ENCODE measurements around the gene MRPL42. TPM values are rescaled to one million over a fixed set of nuclear protein-coding genes. Genes with fewer than 3 reads are reported as not detected.
A peak's percentile ranks its signal among the peaks of the same experiment; 100 is the strongest.
"Not testable (repeated sequence)": the region's sequence is repeated elsewhere in the genome, so short reads cannot be mapped to it uniquely, and the experiment has no call there.

The MRPL42 gene
- polyA plus RNA-seq (2013, experiment 1 of 2; ENCODE audit: insufficient read length), result 52.5 TPM
- 41.9 TPM for polyA plus RNA-seq (2013, experiment 2 of 2; ENCODE audit: insufficient read length)

DNA sequence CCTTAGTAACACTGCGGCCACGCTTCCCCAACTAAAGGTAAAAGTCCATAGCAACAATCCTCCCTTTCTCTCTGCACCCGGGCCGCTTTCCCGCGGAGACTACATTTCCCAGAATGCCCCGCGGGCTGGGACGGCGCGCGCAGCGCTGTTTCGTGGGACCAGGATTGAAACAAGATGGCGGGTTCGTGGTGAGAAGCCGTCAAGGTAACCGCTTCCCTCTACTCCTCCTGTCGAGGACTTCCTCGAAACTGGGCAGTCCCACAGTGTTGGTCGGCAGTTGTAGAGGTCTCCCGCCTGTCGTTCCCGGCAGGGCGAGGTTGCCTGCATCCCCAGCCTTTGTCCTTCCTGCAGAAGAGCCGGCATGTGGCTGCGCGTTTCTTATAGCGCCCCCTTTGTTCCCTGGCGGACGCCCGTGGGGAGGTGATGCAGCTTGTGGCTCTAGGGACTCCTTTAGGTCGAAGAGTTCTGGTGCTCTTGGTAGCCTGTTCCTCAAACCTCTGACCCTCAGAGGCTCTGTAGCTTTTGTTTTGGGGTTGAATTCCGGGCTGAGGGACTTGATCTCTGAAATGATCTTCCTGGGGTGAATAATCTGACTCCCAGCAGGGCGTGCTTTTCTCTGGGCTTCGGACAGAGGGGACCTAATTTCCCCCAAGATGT, at the start of gene MRPL42:
TSS of gene MRPL42 (plus strand) at position 164 of the 657 bp plus-strand sequence. CDS start 1,772 bp downstream, outside the sequence.
- peak; percentile 88 for DNase-seq

DNA sequence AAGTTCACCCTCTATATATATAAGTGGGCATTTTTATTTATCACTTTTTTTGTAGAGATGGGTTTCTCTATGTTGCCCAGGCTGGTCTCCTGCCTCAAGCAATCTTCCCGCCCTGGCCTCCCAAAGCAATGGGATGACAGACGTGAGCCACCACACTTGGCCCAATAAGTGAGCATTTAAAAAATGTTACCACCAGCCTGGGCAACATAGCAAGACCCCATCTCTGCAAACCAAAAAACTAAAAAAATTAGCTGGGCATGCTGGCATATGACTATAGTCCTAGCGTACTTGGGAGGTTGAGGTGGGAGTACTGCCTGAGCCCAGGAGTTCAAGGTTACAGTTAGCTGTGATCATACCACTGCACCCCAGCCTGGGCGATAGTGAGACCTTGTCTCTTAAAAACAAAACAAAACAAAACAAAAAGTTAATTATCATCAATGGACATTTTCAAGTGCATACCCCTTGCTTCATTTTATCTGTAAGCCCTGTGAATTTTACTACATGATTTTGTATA, 49.3 kb upstream of the MRPL42 start:
- DNase-seq, result no peak

DNA sequence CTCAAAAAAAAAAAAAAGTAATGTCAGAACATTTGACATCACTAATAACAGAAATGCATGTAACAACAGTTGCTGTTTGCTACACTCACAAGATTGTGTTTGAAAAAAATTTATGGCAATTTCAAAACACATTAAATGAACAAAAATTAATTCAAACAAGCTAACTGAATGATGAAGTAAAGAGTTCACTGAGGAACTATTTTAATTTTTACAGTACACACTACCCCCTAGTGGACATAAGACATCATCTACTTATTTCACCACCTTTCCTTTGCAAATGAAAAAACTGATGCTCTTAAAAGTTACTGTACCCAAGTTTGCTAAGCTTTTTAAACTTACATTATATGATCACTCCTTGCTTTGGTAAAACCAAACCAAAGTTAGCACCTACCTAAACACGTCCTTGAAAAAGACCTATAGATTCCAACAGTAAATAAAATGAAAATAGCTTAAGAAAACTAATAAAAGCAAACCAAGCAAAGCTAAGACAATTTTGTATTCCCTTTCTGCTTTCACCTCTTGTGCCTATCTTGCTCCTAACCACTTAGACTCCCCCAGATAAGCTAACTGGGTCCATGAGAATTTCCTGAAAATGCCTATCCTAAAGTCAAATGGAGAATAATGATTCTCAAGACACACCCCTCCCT, 47.8 kb upstream of the MRPL42 start:
- DNase-seq, result peak; percentile 61

DNA sequence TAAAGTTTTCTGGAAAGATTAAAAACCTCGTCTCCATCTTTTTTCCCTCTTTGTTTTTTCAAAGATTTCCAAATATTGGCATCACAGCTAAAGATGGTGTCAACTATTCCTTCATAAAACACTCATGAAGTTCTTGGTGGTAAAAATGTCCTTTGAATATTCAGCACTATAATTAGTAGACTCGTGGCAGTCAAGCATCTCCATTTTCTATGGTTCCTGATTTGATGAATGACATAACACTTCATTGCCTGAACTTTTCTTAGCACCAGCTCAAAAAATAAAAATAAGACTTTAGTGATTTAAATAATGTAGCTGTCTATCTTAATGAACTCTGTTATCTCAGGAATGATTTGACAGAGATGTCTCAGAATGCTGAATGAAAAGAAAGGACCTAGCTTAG, 45.3 kb upstream of the MRPL42 start:
- DNase-seq, result no peak

DNA sequence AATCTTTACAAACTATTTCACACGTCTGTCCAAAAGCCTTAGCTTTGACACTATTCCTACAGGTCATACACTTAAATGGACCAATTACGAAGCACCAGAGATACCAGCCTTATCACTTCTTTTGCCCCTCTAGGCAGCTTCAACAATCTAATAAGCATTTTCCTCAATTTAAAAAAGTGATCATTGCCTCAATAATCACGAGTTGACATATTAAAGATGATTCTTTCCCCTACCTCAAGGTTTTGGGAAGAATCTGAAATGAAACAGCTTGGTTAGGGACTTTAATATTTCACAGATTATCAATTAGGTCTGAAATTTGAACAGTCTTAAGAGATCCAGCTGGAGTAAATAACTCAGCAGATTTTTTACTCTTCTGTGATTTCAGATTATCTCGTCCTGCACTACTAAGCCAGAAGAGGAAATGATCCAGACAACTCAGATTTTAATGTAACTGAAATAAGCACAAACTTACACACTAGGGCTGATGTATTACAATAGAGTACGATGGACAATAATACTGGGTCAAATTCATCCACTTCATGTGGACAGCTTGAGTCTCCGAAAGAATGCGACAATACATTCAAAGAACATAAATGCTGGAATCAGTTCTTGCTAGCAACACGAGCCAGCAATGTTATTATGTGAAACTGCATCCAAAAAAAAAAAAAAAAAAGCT, 41.4 kb upstream of the MRPL42 start:
- DNase-seq, result no peak

DNA sequence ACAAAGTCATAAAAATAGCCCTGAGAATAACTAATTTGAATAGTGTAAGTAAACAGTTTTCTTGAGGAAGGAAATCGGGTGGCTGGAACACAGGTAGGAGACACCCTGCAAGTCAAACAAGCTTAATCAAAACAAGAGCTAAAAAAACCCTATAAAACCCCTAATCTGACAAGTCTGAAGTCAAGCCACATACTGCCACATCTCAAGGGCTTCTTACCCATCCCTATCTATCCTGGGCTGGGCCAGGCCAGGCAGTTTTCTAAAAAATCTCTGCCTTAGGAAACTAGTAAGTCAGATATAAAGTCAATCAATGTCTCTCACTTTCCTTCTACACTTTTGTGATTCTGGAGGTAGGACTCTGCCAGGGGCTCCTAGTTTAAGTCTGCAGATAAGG, 40.9 kb upstream of the MRPL42 start:
- no peak for DNase-seq

DNA sequence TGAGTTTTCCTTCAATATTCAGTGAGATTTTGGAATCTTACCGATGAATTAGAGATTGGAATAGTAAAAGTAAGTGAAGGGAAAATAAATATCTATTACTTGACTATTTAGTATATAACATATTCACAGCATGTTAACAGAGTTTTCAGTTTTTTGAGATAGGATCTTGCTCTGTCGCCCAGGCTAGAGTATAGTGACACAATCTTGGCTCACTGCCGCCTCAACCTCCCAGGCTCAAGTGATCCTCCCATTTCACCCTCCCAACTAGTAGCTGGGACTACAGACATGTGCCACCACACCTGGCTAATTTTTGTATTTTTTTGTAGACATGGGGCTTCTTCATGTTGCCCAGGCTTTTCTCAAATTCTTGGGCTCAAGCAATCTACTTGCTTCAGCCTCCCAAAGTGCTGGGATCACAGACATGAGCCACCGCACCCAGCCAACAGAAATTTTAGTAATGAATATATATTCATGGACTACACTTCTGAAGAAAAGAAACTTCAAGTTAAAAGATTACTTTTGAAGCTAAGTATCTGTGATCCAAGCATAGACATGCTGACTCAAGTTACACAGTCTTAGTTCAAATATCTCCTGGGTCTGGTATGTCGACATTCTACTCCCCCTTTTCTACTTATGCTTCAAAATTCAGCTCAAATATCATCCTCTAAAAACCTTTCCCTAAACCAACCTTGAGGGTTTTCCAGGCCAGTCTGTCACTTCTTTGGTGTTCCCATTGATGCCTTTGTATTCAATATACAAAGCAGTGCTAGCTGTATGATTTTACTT, 39.3 kb upstream of the MRPL42 start:
- peak; percentile 30 for DNase-seq

DNA sequence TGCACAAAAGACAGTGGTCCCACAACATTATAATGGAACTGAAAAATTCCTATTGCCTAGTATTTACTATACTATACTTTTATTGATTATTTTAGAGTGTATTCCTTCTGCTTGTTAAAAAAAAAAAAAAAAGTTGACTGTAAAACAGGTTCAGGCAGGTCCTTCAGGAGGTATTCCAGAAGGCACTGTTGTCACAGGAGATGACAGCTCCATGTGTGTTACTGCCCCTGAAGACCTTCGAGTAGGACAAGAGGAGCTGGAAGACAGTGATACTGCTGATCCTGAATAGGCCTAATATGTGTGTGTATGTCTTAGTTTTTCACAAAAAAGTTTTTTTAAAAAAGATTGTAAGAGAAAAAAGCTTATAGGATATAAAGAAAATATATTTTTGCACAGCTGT, 37.9 kb upstream of the MRPL42 start:
- no peak for DNase-seq

DNA sequence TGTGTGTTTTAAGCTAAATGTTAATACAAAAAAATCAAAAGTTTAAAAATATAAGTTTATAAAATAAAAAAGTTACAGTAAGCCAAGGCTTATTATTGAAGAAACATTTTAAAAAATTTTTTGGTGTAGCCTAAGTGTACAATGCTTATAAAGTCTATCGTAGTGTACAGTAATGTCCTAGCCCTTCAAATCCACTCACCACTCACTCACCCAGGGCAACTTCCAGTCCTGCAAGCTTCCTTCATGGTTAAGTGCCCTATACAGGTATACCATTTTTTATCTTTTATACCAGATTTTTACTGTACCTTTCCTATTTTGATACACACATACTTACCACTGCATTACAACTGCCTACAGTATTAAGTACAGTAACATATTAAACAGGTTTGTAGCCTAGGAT, 37.5 kb upstream of the MRPL42 start:
- no peak for DNase-seq

DNA sequence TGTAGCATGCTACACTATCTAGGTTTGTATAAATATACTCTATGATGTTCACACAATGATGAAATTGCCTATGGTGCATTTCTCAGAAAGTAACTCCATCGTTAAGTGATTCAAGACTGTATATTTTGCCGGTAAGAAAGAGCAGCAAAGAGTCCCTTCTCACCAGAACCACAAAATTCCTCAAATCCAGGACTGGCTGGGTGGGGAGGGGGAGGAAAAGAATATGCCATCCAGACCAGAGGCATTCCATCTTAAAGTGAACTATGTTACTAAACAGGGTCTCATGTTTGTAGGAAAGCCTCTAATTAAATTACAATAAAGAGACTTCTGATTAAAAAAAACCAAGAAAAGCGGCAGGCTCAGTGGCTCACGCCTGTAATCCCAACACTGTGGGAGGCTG, 37.0 kb upstream of the MRPL42 start:
- peak; percentile 29 for DNase-seq

DNA sequence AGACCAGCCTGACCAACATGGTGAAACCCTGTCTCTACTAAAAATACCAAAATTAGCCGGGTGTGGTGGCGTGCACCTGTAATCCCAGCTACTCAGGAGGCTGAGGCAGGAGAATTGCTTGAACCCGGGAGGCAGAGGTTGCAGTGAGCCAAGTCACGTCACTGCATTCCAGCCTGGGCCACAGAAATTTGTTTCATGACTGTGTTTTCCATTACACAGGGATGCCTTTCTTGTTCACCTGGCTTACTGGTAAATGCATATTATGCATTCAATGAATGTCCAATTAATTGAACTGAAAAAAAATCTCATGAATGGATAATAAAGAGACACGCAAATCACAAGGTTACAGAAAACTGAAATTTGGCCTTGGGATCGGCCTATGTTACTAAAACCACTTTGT, 35.3 kb upstream of the MRPL42 start:
- not testable (repeated sequence) for DNase-seq

DNA sequence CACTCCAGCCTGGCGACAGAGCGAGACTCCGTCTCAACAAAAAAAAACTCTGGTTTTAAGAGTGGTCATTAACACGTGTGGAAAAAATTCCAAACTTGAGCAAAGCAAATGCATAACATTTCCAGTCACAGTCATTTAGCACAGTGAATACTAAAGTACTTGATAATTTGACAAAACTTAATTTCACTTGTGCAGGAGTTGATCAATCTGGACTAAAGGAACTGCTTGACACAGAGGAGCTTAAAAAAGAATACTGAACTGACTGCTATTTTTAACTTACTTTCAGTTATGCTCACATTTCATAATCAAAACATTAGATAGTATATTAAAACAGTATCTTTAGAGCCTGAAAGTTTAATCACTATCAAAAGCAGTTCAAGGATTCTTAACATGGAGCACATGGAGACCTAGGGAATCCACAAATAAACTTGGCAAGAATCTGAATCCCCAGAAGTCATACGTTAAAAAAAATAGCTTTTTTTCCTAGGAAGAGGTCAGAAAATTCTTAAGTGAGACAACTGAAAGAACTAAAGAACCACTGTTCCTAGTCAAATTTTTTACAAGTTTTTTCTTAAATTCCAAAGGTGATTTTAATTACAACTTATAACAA, 33.0 kb upstream of the MRPL42 start:
- DNase-seq, result peak; percentile 58

DNA sequence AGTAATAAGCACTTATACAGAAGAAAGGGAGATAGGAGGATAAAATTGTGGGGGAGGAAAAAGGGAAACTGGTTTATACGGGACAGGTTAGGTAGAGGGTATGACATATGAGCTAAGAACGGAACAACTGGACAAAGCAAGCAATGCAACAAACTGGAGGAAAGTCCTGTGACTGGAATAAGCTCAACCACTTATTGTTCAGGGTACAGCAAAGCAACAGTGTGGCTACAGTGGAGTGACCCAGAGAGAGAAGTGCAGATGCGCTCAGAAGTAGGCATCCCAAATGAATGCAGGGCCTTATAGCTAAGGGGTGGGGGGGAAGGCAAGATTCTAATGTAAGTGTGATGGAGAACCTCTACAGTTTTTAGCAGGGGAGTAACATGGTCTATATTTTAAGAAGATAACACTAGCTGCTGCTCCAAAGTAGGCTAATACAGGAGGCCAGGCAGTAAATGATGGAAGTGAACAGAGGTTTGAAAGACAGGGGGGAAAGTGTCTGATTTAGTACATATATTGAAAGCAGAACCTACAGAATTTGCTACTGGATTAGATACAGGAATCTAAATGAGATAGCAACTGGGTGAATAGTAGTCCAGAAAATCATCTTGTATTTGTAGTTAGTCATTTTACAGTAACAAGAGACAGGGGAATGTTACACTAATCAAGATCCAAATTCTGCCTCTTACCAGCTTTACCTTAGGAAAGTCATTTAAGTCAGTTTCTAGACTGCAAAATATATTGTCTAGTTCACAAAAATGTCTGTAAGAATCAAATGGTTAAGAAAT, 28.9 kb upstream of the MRPL42 start:
- no peak for DNase-seq

DNA sequence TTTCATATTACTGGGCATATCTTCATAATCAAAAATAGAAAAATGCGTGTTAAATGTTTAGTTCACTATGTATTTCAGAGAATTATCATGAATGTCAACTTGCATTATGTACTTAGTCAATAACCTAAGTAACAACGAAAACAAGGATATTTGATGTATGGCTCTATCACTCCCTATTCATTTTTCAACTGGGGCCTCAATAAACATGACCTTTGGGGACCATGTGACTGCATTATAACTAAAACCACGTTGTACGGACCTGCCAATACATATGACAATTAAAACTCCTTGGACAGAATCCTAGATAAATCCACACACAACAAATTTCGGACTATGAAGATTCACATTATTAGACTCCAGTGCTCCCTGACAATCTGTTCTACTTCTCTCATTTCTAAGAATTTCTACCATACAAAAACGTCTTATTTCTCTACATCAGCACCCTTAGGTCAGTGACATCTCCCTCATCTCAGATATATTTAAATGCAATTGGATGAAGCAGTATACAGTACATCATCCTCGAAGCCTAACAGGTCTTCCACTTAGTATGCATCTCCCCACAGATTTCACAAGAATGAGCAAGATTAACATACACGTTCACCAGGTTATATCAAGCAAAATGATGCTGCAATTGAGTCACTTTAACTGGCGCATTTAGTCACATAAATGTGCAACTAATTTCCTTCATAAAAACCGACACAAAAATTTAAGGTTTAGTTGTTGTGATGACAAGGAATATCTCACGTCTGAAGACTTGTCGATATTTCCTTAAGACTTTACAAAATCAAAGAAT, 27.1 kb upstream of the MRPL42 start:
- DNase-seq, result no peak

DNA sequence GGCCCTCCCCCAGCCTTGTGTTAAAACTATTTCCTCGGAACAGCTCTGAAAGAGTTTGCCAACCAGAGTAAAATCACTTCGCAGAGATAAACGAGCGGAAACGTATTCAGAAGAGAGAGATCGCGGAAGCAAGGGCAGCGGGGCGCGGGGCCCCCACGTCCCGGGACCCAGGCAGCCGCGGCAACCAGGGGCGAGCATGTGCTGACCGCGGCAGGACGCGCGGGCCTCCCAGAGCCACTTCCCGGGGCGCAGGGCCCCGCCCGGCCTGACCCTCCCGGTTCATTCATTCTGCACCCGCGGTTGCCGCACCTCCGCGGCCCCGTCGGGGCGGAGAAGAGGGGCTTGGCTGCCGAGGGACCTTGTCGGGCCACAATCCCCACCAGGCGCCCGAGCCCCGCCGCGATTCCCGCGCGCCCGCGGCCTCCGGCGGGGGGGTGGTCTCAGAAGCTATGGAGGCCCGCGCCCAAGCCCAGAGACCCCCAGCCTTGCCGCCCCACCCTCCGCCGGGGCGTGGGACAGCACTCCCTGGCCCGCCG, 26.2 kb upstream of the MRPL42 start:
- DNase-seq, result no peak

DNA sequence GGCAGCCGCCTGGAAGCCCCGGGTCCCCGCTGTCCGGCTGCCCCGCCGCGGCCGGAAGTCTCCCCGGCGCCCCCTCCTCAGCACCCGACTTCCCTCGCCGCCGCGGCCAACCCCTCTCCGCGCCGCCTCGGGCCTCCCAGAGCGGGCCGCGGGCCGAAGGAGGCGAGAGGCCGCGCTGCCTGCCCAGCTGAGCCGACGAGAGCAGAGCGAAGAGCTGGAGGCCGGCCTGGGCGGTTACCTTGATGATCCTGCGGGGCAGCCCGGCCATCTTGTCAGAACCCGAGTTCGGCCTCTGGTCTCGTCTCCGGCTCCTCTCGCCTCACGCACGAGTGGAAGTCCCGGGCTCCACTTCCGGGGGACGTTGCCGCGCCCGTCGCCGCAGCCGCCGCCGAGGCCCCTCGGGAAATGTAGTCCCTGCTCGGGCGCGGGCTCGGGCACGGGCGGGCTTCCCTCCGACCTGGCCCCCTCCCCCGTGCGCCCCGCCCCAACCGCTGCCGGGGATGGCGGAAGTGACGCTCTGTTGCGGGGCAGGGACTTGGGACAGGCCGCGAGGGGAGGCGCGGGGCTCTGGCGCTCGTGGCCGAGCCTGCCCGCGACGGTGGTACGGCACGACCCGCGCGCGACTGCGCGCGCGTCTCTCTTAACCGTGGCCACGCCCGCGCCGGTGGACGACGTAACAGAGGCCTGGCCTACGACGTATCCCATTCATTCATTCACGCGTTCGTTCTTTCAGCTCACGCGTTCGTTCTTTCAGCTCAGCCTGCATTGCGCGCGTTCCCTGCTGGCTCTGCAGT, 25.5 kb upstream of the MRPL42 start, which contains the start of gene UBE2N:
TSS of gene UBE2N (minus strand) at position 331 of the 794 bp plus-strand sequence. CDS start at position 268, 63 bp downstream.
- DNase-seq, result peak; percentile 96

DNA sequence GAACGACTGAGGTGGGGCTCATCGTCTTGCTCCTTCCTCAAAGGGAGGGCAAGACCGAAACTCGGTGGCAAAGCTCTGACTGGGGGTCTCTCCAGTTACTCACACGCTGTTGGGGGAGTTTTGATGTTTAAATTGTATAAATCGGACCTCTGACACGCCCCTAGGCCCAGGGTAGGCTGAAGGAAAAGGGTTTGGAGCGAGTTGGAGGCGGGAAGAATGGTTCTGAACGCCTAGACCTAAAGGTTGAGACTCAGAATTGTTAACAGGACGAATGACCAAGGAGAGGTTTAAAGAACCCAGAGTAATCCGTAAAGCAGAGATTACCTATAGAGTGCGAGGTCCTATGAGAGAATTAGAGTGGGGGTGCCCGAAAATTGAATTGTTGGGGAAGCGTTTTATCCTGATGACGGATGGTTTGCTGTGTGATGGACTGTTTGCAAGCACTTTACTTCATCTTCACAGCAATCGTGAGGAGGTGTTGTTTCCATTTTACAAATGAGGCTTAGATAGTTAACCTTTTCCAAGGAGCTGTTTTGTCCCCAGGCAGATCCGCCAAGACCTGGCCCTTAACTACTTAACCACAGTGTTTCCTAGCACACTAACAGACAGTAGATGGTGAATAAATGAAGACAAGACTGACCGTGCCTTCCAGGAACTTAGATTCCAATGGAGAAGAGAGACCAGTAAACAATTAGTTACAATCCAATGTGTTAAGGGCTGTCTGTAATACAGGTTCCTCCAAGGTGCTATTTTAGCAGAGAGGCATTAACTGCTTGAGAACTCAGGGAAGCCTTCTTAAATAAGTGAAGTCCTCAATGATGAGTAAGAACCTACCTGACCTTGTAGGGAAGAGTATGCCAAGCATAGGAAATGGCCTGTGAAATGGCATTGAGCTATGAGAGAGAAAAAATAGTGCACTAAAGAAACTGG, 24.6 kb upstream of the MRPL42 start:
- no peak for DNase-seq

DNA sequence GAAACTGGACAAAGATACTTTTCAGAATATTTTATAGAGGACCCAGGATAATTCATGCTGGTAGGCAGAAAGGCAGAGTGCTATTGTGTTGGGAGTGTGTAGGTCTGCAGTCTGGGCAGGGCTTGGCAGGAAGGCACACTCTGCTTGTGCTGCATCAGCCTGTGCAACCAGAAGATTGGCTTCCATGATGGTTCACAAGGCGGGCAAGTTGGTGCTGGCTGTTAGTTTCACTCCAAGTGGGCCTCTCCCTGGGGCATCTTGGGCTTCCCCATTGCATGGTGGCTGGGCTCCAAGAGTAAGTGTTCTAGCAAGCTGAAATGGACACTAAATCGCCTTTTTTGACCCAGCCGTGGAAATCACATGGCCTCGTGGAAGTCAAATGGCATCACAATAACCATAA, 23.7 kb upstream of the MRPL42 start:
- DNase-seq, result no peak
